Measurements from ENCODE around the gene ABCA2. TPM values are rescaled to one million over a fixed set of nuclear protein-coding genes. Genes with fewer than 3 reads are reported as not detected.

Gene ABCA2
- total RNA-seq, 4 donors from 2014 or later, result 18.2 to 27.6 (median 23.7) TPM

DNA sequence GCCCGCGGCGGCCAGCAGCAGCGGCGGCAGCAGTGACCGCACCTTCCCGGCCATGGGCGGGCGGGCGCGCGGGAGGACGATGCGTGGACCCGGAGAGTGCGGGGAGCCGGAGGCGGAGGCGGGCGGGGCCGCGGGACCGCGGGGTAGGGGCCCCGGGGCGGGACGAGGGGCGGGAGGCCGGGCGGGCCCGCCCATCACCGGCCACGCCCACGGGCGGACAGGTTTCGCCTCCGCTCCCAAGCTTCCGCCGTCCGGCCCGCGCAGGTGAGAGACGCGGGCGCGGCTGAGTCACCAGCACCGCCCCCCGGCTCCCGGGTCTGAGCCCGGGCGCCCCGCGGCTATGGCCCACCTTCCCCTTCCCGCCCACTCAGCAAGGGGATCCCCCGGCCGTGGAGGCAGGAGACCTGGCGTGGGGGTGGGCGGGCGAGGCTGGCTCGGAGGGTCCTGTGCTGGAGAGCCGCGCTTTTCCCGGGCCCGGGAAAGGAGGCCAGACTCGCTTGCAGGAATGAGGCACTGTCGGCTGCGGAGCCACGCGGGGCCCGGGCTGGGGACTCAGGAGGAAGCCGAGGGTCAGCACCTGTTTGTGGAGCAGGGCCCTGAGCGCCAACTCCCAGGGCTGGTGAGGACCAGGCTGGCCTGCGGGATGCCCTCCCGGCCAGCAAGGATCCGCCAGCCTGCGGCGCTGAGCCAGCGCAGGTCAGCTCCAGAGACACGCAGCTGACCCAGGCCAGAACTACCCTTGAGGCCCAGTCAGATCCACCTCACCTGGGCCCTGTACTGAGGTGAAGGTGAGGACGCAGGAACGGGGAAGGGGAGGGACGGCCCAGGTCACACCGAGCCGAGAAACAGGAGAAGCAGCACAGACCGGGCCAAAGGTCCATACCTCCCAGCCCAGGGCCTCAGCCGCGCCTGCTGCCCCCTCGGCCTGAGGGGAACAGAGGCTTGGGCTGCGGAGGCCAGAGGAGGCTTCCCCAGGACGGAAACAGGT lies 26.2 kb upstream of the ABCA2 start, which contains the start of gene ENTPD2:
Gene ENTPD2, minus strand, starts transcription at position 118 of the 988 bp plus-strand sequence. Its CDS starts 64 bp downstream, at position 54.
- 40 to 41% methylated on average over 28 to 33 of the region's 90 CpGs for WGBS, 2 donors
- intact Hi-C loops (cut with DNase I; ENCODE audit: low total_unique reads), result no loop called here
- TF ChIP-seq, protein P1, sequence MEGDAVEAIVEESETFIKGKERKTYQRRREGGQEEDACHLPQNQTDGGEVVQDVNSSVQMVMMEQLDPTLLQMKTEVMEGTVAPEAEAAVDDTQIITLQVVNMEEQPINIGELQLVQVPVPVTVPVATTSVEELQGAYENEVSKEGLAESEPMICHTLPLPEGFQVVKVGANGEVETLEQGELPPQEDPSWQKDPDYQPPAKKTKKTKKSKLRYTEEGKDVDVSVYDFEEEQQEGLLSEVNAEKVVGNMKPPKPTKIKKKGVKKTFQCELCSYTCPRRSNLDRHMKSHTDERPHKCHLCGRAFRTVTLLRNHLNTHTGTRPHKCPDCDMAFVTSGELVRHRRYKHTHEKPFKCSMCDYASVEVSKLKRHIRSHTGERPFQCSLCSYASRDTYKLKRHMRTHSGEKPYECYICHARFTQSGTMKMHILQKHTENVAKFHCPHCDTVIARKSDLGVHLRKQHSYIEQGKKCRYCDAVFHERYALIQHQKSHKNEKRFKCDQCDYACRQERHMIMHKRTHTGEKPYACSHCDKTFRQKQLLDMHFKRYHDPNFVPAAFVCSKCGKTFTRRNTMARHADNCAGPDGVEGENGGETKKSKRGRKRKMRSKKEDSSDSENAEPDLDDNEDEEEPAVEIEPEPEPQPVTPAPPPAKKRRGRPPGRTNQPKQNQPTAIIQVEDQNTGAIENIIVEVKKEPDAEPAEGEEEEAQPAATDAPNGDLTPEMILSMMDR (IDR thresholded peaks at IDR 0.05), result no peak
- DNase-seq (ENCODE audit: low spot score in 2 of 2), result no peak
- H3K4me3 ChIP-seq (ENCODE audit: low read depth, poor library complexity, severe bottlenecking), result peak within 1 kb of the TSS; percentile 35

DNA sequence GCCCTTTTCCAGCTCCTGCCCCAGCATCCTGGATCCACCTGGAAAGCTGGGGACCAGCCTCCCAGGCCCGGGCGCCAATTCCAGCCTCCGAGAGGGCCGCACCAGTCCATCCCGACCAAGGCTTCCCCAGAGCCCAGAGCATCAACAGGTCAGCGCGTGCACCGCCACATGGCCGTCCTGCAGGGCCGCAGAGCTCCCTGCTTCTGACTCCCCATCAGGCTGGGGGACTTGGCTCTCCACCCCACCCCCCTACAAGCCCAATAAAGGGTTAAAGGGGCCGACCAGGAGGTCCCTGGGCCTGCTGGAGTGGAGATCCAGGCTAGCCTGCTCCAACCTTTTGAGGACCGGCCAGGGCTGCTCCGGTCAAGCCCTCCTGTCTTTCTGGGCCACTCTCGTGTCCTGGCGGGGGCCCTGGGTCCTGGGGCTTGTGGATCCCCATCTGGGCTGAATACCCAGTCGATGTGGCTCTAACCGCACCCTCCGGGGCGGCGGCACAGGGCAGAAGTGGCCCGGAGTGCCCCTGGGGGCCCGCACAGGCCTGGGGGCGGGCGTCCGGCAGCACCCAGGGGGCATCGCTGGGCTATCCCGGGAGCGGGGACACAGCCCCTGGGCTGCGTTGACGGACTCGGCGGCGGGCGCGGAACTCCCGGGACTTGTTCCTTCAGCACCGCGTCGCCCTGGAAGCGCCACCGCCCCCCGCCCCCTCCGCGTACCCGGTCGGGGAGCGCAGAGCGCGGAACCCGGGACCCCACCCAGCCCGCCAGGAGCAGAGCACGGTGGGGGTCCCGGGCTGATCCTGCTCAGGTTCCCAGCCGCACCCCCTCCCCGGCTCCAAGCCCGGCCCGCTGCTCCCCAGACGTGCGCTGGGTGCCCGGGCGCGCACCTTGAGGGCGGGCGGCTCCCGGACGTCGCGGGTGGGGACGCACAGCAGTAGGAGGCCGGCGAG lies 25.2 kb upstream of the ABCA2 start:
- 46 to 77% methylated on average over 13 to 21 of the region's 71 CpGs for WGBS, 2 donors
- peak overlapping the region; percentile 35 for H3K4me3 ChIP-seq (ENCODE audit: low read depth, poor library complexity, severe bottlenecking)
- DNase-seq (ENCODE audit: low spot score in 2 of 2), result no peak
- intact Hi-C loops (cut with DNase I; ENCODE audit: low total_unique reads), result no loop called here
- no peak for TF ChIP-seq POLR2A (IDR thresholded peaks at IDR 0.05)
- TF ChIP-seq, protein P1 (IDR thresholded peaks at IDR 0.05), result no peak

DNA sequence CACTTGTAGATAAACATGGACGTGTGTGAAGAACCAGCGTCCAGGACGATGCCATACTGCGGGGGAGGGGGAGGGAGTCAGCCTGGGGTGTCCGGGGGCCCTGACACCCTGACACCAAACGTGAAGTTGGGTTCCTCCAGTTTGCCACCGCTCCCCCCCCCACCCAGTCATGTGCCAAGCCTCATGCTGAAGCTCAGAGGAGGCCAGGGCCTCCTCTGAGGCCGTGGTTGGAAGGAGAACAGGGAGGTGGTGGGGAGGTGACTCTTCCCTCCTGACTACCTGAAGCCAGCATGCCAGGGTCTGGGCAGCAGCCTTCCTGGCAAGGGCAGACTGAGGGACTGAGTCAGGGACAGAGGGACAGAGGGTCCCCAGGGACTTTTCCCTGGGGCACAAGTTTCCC lies 24.3 kb upstream of the ABCA2 start:
- WGBS, 2 donors, result 88% methylated on average over 6 to 7 of the region's 8 CpGs
- TF ChIP-seq POLR2A (IDR thresholded peaks at IDR 0.05), result no peak
- TF ChIP-seq, protein P1 (IDR thresholded peaks at IDR 0.05), result no peak
- intact Hi-C loops (cut with DNase I; ENCODE audit: low total_unique reads), result no loop called here
- no peak for DNase-seq (ENCODE audit: low spot score in 2 of 2)
- no peak overlapping the region for H3K4me3 ChIP-seq (ENCODE audit: low read depth, poor library complexity, severe bottlenecking)

DNA sequence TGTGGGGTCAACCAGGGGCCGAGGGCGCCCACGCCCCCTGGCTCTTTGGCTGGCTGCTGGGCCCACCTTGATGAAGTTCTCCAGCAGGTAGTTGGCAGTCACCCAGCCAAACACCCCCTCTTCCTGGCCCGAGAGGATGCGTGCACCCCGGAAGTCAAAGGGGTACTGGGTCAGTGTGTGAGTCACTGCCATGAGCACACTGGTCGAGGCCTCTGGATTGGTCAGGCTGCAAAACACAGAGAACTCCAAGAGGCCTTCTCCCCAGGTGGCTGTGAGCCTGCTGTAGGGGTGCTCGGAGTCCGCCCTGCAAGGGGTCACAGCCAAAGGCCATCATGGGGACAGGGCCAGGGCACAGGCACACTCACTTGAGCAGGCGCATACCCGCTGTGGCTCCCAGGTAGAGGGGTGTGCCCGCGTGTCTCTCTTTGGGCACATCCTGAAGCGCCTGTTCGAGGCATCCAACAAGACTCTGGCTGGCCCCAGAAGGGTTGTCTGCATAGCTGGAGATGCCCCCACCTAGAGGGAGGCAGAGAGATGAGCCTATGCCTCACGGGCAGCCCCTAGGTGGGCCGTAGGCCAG lies 23.2 kb upstream of the ABCA2 start:
- DNase-seq (ENCODE audit: low spot score in 2 of 2), result no peak
- WGBS, 2 donors, result 83 to 93% methylated on average over 10 to 11 of the region's 17 CpGs
- intact Hi-C loops (cut with DNase I; ENCODE audit: low total_unique reads), result no loop called here

DNA sequence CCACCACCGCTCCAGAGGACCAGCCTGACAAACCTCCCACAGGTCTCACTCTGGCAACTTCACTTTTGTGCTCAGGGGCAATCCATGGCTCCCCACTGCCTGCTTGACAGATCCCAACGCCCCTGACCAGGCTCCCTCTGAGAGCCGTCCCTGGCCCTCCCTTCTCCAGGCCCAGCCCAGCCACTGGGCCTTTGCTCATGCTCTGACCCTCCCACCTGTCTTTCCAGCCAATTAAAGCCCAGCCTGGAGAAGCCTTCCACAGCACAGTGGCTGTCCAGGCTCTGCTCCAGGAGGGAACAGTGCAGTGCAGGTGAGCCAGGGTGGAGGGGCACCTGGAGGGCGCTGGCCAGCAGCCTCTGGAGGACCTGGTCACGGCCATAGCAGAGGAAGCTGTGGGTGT lies 22.5 kb upstream of the ABCA2 start:
- intact Hi-C loops (cut with DNase I; ENCODE audit: low total_unique reads), result no loop called here
- TF ChIP-seq POLR2A (IDR thresholded peaks at IDR 0.05), result no peak
- TF ChIP-seq, protein P1 (IDR thresholded peaks at IDR 0.05), result no peak
- DNase-seq (ENCODE audit: low spot score in 2 of 2), result no peak
- 82 to 93% methylated on average over 5 of the region's 5 CpGs for WGBS, 2 donors
- no peak overlapping the region for H3K4me3 ChIP-seq (ENCODE audit: low read depth, poor library complexity, severe bottlenecking)

More for the DNA sequence above, 23.2 kb upstream of the ABCA2 start:
- H3K4me3 ChIP-seq (ENCODE audit: low read depth, poor library complexity, severe bottlenecking), result no peak overlapping the region
- TF ChIP-seq, protein P1 (IDR thresholded peaks at IDR 0.05), result no peak
- TF ChIP-seq POLR2A (IDR thresholded peaks at IDR 0.05), result no peak
